ENCODE results near the gene KRT38. TPM values are rescaled to one million over a fixed set of nuclear protein-coding genes. Genes with fewer than 3 reads are reported as not detected.
"Not testable (repeated sequence)": the region's sequence is repeated elsewhere in the genome, so short reads cannot be mapped to it uniquely, and the experiment has no call there.

KRT38 gene
- polyA plus RNA-seq, 3 donors = not detected

DNA sequence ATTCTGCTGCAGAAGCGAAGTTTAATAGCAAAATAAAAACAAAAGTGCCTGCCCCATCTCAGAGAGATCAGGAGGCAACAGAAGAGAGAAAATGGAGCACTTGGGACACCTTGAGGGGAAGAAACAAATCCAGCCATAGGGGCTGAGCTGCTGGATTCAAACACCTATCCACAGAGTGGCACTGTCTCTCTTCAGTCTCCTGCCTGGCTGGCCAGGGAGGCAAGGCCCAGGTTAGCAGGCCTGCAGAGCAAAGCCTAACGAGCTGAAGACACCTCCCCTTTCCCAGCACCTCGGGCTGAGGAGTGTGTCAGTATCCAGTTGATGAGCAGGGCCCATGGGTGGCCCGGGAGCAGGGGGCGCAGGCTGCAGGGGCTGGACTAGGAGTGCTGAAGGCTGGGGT is 34.6 kb downstream of the KRT38 start:
- no peak for DNase-seq (ENCODE audit: extremely low read depth in 1 of 11, low read depth in 9 of 11, low spot score in 4 of 11)

DNA sequence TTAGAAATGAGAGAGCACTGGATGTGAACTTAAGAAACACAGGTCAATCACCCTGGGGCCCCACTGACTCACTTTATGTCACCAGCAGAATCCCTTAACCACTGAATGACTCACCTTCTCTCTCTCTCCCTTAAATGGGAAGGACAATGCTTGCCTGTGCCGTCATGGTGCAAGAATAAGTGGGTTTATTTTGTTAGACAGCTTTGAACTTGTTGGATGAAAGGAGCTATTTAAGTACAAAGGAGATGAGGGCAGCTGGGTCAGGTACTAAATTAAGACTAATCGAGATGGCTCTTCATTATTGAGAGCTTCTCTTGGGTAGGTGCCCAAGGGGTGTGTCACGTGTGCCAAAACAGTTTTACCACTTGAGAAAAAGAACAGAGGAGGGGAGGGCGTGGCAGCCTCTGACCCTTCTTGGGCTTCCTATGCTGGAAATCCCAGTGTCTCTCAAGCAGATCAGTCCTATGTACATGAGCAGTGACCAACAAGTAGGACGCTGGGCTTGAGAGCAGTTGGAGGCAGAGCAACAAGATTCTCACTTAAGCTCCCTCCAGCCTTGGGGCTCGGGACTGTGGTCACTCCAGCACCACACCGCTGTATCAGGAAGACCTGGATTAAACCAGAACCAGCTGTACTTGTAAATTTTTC is 36.6 kb downstream of the KRT38 start:
- no peak for DNase-seq (ENCODE audit: extremely low read depth in 1 of 11, low read depth in 9 of 11, low spot score in 4 of 11)

DNA sequence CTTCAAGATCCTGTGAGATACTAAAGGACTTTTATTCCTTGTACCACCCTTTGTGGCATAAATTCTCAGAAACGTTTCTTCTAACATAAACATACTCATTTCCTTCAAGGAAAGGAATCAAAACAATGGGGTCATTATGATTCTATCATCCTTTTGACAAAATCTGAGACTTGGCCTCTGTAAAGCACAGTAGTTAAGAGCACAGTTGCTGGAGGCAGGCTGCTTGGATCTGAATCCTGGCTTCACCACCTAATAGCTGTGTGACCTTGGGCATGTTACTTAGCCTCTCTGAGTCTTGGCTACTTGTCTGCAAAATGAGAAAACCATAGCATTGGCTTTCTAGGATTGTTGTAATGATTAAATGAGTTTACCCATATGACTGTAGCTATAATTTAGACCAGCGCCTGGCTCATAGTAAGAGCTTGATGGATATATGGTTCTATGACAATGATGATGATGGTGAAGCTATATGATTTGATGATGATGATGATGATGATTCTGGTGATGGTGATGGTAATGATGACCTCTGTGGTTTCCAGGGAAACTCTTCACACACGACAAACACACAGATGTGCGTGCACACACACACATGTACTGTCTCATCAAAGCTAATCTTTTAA is 37.3 kb downstream of the KRT38 start:
- DNase-seq (ENCODE audit: extremely low read depth in 1 of 11, low read depth in 9 of 11, low spot score in 4 of 11) = no peak

GRCh38 chr17:41402161-41402560 is 38.6 kb downstream of the KRT38 start:
- no peak for DNase-seq (ENCODE audit: extremely low read depth in 1 of 11, low read depth in 9 of 11, low spot score in 4 of 11)

GRCh38 chr17:41396996-41397660 is 43.7 kb downstream of the KRT38 start, which contains the start of gene KRT31:
KRT31 (minus strand) TSS chr17:41397608; CDS start chr17:41397539, 69 bp downstream.
- DNase-seq (ENCODE audit: extremely low read depth in 1 of 11, low read depth in 9 of 11, low spot score in 4 of 11) = no peak

GRCh38 chr17:41396340-41396739 is 44.4 kb downstream of the KRT38 start:
- no peak for DNase-seq (ENCODE audit: extremely low read depth in 1 of 11, low read depth in 9 of 11, low spot score in 4 of 11)

- DNase-seq (ENCODE audit: extremely low read depth in 1 of 11, low read depth in 9 of 11, low spot score in 4 of 11) = no peak
These were observed 45.2 kb downstream of the KRT38 start for GRCh38 chr17:41395611-41396010.

- not testable (repeated sequence) for DNase-seq (ENCODE audit: extremely low read depth in 1 of 11, low read depth in 9 of 11, low spot score in 4 of 11)
These were observed 45.7 kb downstream of the KRT38 start for GRCh38 chr17:41395044-41395443.

- DNase-seq (ENCODE audit: extremely low read depth in 1 of 11, low read depth in 9 of 11, low spot score in 4 of 11) = no peak
These were observed 46.4 kb downstream of the KRT38 start for GRCh38 chr17:41394254-41394996.

DNA sequence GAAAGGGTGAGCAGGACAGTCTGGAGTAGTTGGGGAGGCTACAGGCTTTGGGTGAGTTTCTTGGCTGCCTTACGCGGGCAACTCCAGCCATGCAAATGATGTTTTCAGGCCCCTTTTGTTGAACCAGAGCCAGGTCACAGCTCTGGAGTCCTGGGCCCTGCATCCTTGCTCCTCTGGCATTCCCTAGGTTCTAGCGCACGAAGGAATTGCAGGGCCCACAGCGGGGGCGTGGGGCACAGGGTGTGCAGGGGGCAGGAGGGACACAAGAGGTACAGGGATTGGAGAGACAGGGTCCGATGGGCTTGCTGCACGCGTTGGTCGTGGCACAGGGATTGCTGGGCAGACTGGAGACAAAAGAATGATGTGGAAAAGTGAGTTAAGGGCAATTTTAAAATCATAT is 47.0 kb downstream of the KRT38 start:
- no peak for DNase-seq (ENCODE audit: extremely low read depth in 1 of 11, low read depth in 9 of 11, low spot score in 4 of 11)

DNA sequence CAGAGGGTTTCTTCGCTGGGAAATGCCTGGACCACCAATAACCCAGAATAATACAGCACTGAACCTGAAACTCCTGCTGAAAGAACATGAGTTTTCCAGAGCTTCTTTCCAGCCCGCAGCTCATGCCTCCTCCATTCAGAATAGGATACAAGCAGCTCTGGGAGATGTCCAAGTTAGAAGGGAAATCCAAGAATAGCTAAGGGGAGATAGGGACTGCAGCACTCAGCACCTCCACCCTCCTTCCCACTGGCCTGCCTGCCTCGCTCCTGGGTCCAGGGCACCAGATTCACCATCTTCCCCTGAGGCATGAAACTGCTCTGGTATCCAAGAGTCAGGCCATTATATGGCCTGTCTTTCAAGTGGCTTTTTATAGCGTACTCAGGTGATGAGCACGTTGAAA is 47.5 kb downstream of the KRT38 start:
- DNase-seq (ENCODE audit: extremely low read depth in 1 of 11, low read depth in 9 of 11, low spot score in 4 of 11) = no peak

- DNase-seq (ENCODE audit: extremely low read depth in 1 of 11, low read depth in 9 of 11, low spot score in 4 of 11) = no peak
These were observed 48.5 kb downstream of the KRT38 start for GRCh38 chr17:41392278-41392677.

DNA sequence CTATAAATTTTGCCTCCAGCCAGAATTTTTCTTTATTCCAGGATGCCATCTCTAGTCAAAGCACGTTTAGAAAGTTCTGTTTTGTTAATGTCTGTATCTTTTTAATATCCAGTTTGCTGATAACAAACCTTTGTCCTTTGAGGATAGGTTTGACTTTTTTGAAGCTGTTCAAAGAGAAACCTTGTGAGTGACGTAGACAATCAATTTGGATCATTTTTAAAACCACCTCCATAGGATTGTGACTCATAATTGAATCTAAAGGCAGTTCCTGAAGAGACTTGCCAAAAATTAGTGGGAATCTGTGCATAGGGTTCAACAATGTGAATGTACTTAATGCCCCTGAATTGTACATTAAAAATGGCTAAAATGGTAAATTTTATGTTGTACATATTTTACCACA is 49.2 kb downstream of the KRT38 start:
- no peak for DNase-seq (ENCODE audit: extremely low read depth in 1 of 11, low read depth in 9 of 11, low spot score in 4 of 11)

GRCh38 chr17:41390411-41390938 is 50.3 kb downstream of the KRT38 start:
- peak in 1 of 11 donors; percentile 10 for DNase-seq (ENCODE audit: extremely low read depth in 1 of 11, low read depth in 9 of 11, low spot score in 4 of 11)

- DNase-seq (ENCODE audit: extremely low read depth in 1 of 11, low read depth in 9 of 11, low spot score in 4 of 11) = no peak
These were observed 53.1 kb downstream of the KRT38 start for GRCh38 chr17:41387670-41388069.

- no peak for DNase-seq (ENCODE audit: extremely low read depth in 1 of 11, low read depth in 9 of 11, low spot score in 4 of 11)
These were observed 54.6 kb downstream of the KRT38 start for GRCh38 chr17:41386227-41386626.
